PC-3 (cell line): ENCODE measurements around the gene NUDT8. TPM values are rescaled to one million over a fixed set of nuclear protein-coding genes. Genes with fewer than 3 reads are reported as not detected.
A peak's percentile ranks its signal among the peaks of the same experiment; 100 is the strongest.

Source experiments
- ATAC-seq: fragments of 200-7000 bp; cut with Tn5 transposase; 2 replicates; pipeline ENCODE4 v1.9.1; 2020; ENCODE audit warnings: mild to moderate bottlenecking, moderate library complexity
- BruUV-seq: library from RNA; stranded (reverse); fragments of 400-500 nt; replicated peaks from 2 replicates; lab custom pipeline; 2021; lab: Mats Ljungman, UMichigan
- CTCF ChIA-PET: fragments of 300-600 bp; sonication (Branson Sonifier 250); formaldehyde crosslinking; loops from one replicate; lab custom pipeline; 2022; ENCODE audit warnings: antibody characterized with exemption; lab: Charles Lee
- POLR2A ChIA-PET: fragments of 300-600 bp; sonication (Branson Sonifier 250); formaldehyde crosslinking; loops from one replicate; lab custom pipeline; 2022; ENCODE audit warnings: antibody characterized with exemption; ENCODE audit not compliant: unreplicated experiment; lab: Charles Lee
- DNase-seq: peaks from one replicate; pipeline ENCODE4 v3.0.0-alpha.2; 2015
- H2AFZ ChIP-seq: fragments of 300-600 bp; sonication (generic); 2 replicates; pipeline ENCODE4 v1.6.0; 2016; ENCODE audit warnings: antibody characterized with exemption, low read length
- H3F3A ChIP-seq: fragments of 300-600 bp; sonication (generic); one replicate; pipeline ENCODE4 v1.6.0; 2017; ENCODE audit warnings: antibody characterized with exemption, low read length, control low read depth, mild to moderate bottlenecking; ENCODE audit not compliant: unreplicated experiment
- H3K27ac ChIP-seq: fragments of 300-600 bp; sonication (generic); 2 replicates; pipeline ENCODE4 v1.5.1; 2016; ENCODE audit warnings: mild to moderate bottlenecking, low read length
- H3K27me3 ChIP-seq: fragments of 300-600 bp; sonication (generic); 2 replicates; pipeline ENCODE4 v1.6.1; 2016; ENCODE audit warnings: low read length, mixed read lengths
- H3K36me3 ChIP-seq: fragments of 300-600 bp; sonication (generic); 2 replicates; pipeline ENCODE4 v1.6.1; 2016; ENCODE audit warnings: low read depth, mixed run types, low read length, mixed read lengths
- H3K4me1 ChIP-seq: fragments of 300-600 bp; sonication (generic); 2 replicates; pipeline ENCODE4 v1.5.1; 2016; ENCODE audit warnings: low read length; ENCODE audit not compliant: insufficient read depth
- H3K4me2 ChIP-seq: fragments of 300-600 bp; sonication (generic); 2 replicates; pipeline ENCODE4 v1.6.0; 2016; ENCODE audit warnings: low read length
- H3K4me3 ChIP-seq: fragments of 300-600 bp; sonication (generic); 2 replicates; pipeline ENCODE4 v1.5.1; 2016; ENCODE audit warnings: mild to moderate bottlenecking, low read length, mixed read lengths
- H3K79me2 ChIP-seq: fragments of 300-600 bp; sonication (generic); 2 replicates; pipeline ENCODE4 v1.6.1; 2017; ENCODE audit warnings: low read length, mixed read lengths
- H3K9ac ChIP-seq: fragments of 300-600 bp; sonication (generic); 2 replicates; pipeline ENCODE4 v1.6.0; 2016; ENCODE audit warnings: mild to moderate bottlenecking, low read length
- H3K9me2 ChIP-seq: fragments of 300-600 bp; sonication (generic); replicated peaks from 2 replicates; pipeline ENCODE4 v1.6.1; 2016; ENCODE audit warnings: mixed run types, low read length, mixed read lengths
- H3K9me3 ChIP-seq: fragments of 300-600 bp; sonication (generic); 2 replicates; pipeline ENCODE4 v1.6.1; 2016; ENCODE audit warnings: low read length, mixed read lengths
- H4K20me1 ChIP-seq: fragments of 300-600 bp; sonication (generic); 2 replicates; pipeline ENCODE4 v1.6.1; 2016; ENCODE audit warnings: low read length, mixed read lengths
- CTCF ChIP-seq: fragments of 300-600 bp; sonication (generic); conservative IDR thresholded peaks from 2 replicates; pipeline ENCODE4 v1.5.1; 2017; ENCODE audit warnings: antibody characterized with exemption, low read depth, mild to moderate bottlenecking, low read length
- EZH2 ChIP-seq: fragments of 300-600 bp; sonication (generic); IDR thresholded peaks from one replicate; pipeline ENCODE4 v1.6.1; 2017; ENCODE audit warnings: antibody characterized with exemption, mild to moderate bottlenecking, low read length; ENCODE audit not compliant: unreplicated experiment
- EZH2phosphoT487 ChIP-seq: fragments of 300-600 bp; sonication (generic); IDR thresholded peaks from 2 replicates; pipeline ENCODE4 v1.6.1; 2018; ENCODE audit warnings: mild to moderate bottlenecking, antibody characterized with exemption, low read length, borderline replicate concordance
- intact Hi-C: fragments of 100-400 bp; cut with micrococcal nuclease; formaldehyde crosslinking; loops from 2 replicates; pipeline ENCODE4 v1.9.0; 2023
- total RNA-seq: library from RNA; depleted of rRNA; stranded (reverse); fragments of >200 nt; gene quantifications from 2 replicates; pipeline ENCODE4 v1.2.3, GENCODE V29; 2014

The NUDT8 gene
- total RNA-seq, 1 experiment from 2014 or later = 50.6 TPM

GRCh38 chr11:67628710-67629385 lies 889 bp downstream of the NUDT8 start:
- TF ChIP-seq EZH2phosphoT487 (no peak), CTCF (no peak), EZH2 (no peak)
- Histone ChIP-seq H3K9ac (peak overlapping the region; percentile 75; the same call in 1 of the 2 replicates), H3K4me3 (peak overlapping the region; percentile 75), H3K4me2 (peak overlapping the region; percentile 98), H3K9me3 (no peaks in the 10 kb centered on the region), H3K36me3 (no peaks in the 10 kb centered on the region), H3F3A (no peaks in the 10 kb centered on the region), H3K9me2 (no peaks in the 10 kb centered on the region), H3K4me1 (peaks cover 18% of the 10 kb centered on the region), H3K79me2 (no peaks in the 10 kb centered on the region), H2AFZ (peak overlapping the region; percentile 93; the same call in 1 of the 2 replicates), H3K27me3 (no peaks in the 10 kb centered on the region), H4K20me1 (no peaks in the 10 kb centered on the region), H3K27ac (no peak overlapping the region)
- intact Hi-C loops = no loop called here
- no peak for ATAC-seq
- BruUV-seq = TSS peak; percentile 43
- POLR2A ChIA-PET = no interaction called here
- CTCF ChIA-PET = interaction anchor here (1.0 to 2.9 kb wide), 4 partner anchors 12 to 30 kb away, joined by 3 to 32 read pairs (median 6); no protein-coding TSS in a partner anchor
- no peak for DNase-seq

GRCh38 chr11:67627812-67628624 lies 1.7 kb downstream of the NUDT8 start:
- H3K4me1 ChIP-seq = peaks cover 18% of the 10 kb centered on the region
- no peak overlapping the region for H2AFZ ChIP-seq
- H3K27me3 ChIP-seq = no peaks in the 10 kb centered on the region
- H3K9me2 ChIP-seq = no peaks in the 10 kb centered on the region
- peak overlapping the region; percentile 75; the same call in 1 of the 2 replicates for H3K9ac ChIP-seq
- DNase-seq = no peak
- intact Hi-C loops = no loop called here
- ChIA-PET POLR2A (no interaction called here), CTCF (interaction anchor here (2.9 kb wide), 1 partner anchor 31 kb away, joined by 32 read pairs; no protein-coding TSS in a partner anchor)
- H3K36me3 ChIP-seq = no peaks in the 10 kb centered on the region
- no peaks in the 10 kb centered on the region for H4K20me1 ChIP-seq
- H3K4me3 ChIP-seq = no peak overlapping the region
- H3K9me3 ChIP-seq = no peaks in the 10 kb centered on the region
- H3K4me2 ChIP-seq = peak overlapping the region; percentile 98
- no peaks in the 10 kb centered on the region for H3F3A ChIP-seq
- no peaks in the 10 kb centered on the region for H3K79me2 ChIP-seq
- TF ChIP-seq EZH2 = no peak
- ATAC-seq = no peak
- no TSS peak for BruUV-seq
- no peak overlapping the region for H3K27ac ChIP-seq

- H3K4me3 ChIP-seq = no peak overlapping the region
- ATAC-seq (no peak), DNase-seq (no peak)
- BruUV-seq = no TSS peak
- H3K79me2 ChIP-seq = no peaks in the 10 kb centered on the region
- CTCF ChIA-PET = no interaction called here
- H3K4me1 ChIP-seq = peaks cover 18% of the 10 kb centered on the region
- H2AFZ ChIP-seq = no peak overlapping the region
- H4K20me1 ChIP-seq = no peaks in the 10 kb centered on the region
- H3K9me2 ChIP-seq = no peaks in the 10 kb centered on the region
- no peaks in the 10 kb centered on the region for H3F3A ChIP-seq
- no peaks in the 10 kb centered on the region for H3K27me3 ChIP-seq
- no peaks in the 10 kb centered on the region for H3K36me3 ChIP-seq
- POLR2A ChIA-PET = no interaction called here
- H3K9me3 ChIP-seq = no peaks in the 10 kb centered on the region
- no peak overlapping the region for H3K27ac ChIP-seq
- H3K9ac ChIP-seq = no peak overlapping the region
- intact Hi-C loops = no loop called here
- no peak for TF ChIP-seq EZH2
- no peak for TF ChIP-seq CTCF
- no peak for TF ChIP-seq EZH2phosphoT487
- no peak overlapping the region for H3K4me2 ChIP-seq
Measured at GRCh38 chr11:67627441-67627811, 2.3 kb downstream of the NUDT8 start.
